ENCODE measurements around the gene NEK6.

DNA sequence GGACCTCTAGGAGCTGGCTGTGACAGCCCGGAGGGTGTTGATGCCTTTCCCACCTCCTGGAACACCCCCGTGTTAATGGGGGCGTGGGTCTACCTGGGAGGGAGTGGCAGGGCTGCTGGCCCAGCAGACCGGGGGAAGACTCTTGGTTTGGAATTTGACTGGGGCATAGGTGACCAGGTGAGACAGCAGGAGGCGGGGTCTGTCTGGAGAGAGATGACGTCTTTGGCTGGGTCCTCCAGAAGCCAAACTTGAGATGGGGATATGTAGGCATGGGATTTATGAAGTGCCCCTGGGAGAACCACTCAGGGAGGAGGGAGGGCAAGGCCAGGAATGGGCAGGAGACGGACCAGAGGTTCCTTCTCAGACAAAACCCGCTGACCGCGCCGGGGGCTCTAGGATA, 42.6 kb downstream of the NEK6 start:
- TF ChIP-seq, protein P1, sequence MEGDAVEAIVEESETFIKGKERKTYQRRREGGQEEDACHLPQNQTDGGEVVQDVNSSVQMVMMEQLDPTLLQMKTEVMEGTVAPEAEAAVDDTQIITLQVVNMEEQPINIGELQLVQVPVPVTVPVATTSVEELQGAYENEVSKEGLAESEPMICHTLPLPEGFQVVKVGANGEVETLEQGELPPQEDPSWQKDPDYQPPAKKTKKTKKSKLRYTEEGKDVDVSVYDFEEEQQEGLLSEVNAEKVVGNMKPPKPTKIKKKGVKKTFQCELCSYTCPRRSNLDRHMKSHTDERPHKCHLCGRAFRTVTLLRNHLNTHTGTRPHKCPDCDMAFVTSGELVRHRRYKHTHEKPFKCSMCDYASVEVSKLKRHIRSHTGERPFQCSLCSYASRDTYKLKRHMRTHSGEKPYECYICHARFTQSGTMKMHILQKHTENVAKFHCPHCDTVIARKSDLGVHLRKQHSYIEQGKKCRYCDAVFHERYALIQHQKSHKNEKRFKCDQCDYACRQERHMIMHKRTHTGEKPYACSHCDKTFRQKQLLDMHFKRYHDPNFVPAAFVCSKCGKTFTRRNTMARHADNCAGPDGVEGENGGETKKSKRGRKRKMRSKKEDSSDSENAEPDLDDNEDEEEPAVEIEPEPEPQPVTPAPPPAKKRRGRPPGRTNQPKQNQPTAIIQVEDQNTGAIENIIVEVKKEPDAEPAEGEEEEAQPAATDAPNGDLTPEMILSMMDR (IDR thresholded peaks at IDR 0.05), result no peak
- no peak for TF ChIP-seq EP300 (IDR thresholded peaks at IDR 0.05)
